CD4-positive, alpha-beta memory T cell (primary cell): ENCODE results near the gene KRTAP5-3. TPM values are rescaled to one million over a fixed set of nuclear protein-coding genes. Genes with fewer than 3 reads are reported as not detected.
"Not testable (repeated sequence)": the region's sequence is repeated elsewhere in the genome, so short reads cannot be mapped to it uniquely, and the experiment has no call there.

Source experiments
- CTCF ChIA-PET: fragments of 350-600 bp; sonication (Branson Sonifier 250); formaldehyde crosslinking; loops from one replicate; lab custom pipeline; 2021; ENCODE audit warnings: inconsistent platforms; ENCODE audit not compliant: partially characterized antibody; lab: Charles Lee
- POLR2A ChIA-PET: fragments of 350-600 bp; sonication (Branson Sonifier 250); formaldehyde crosslinking; loops from one replicate; lab custom pipeline; 2021; ENCODE audit not compliant: partially characterized antibody; lab: Charles Lee
- DNase-seq, 5 donors: peaks; one replicate each; pipeline versions ENCODE4 v3.0.0 to v3.0.0-alpha.2; 2020 to 2022; ENCODE audit warnings: mixed read lengths in 1 of 5
- H3K27ac ChIP-seq: one replicate; pipeline ENCODE4 v1.7.0; 2013; ENCODE audit warnings: low read depth, low read length
- H3K27me3 ChIP-seq: 2 replicates; pipeline ENCODE4 v1.7.0; 2013; ENCODE audit warnings: mild to moderate bottlenecking, low read length, moderate library complexity; ENCODE audit not compliant: insufficient read depth
- H3K36me3 ChIP-seq: 2 replicates; pipeline ENCODE4 v1.7.0; 2013; ENCODE audit warnings: mild to moderate bottlenecking, low read length, moderate library complexity; ENCODE audit not compliant: insufficient read depth
- H3K4me1 ChIP-seq: 2 replicates; pipeline ENCODE4 v1.7.0; 2013; ENCODE audit warnings: mild to moderate bottlenecking, low read length, moderate library complexity; ENCODE audit not compliant: insufficient read depth
- H3K4me3 ChIP-seq, 2 donors: one replicate each; pipeline ENCODE4 v1.7.0; 2013; ENCODE audit warnings: low read length in 2 of 2, mild to moderate bottlenecking in 1 of 2
- H3K9me3 ChIP-seq, 2 donors: one replicate each; pipeline ENCODE4 v1.7.0; 2013; ENCODE audit warnings: low read length in 2 of 2, control low read depth in 1 of 2; ENCODE audit not compliant: control insufficient read depth in 1 of 2
- H3K27ac Mint-ChIP-seq, 7 donors: one replicate each; pipeline ENCODE4 v1.8.0; 2020 to 2021; ENCODE audit warnings: mixed read lengths in 7 of 7, mild to moderate bottlenecking in 6 of 7, inconsistent platforms in 3 of 7, moderate library complexity in 3 of 7
- H3K27me3 Mint-ChIP-seq, 2 donors: one replicate each; pipeline ENCODE4 v1.8.0; 2020 to 2021; ENCODE audit warnings: mixed read lengths in 2 of 2
- H3K36me3 Mint-ChIP-seq, 2 donors: one replicate each; pipeline ENCODE4 v1.8.0; 2020 to 2021; ENCODE audit warnings: mixed read lengths in 2 of 2, inconsistent platforms in 1 of 2, mild to moderate bottlenecking in 1 of 2
- H3K4me1 Mint-ChIP-seq, 4 donors: one replicate each; pipeline ENCODE4 v1.8.0; 2020 to 2021; ENCODE audit warnings: mixed read lengths in 4 of 4, mild to moderate bottlenecking in 1 of 4
- H3K4me3 Mint-ChIP-seq, 8 donors: one replicate each; pipeline ENCODE4 v1.8.0; 2020 to 2021; ENCODE audit warnings: mixed read lengths in 8 of 8, mild to moderate bottlenecking in 7 of 8, moderate library complexity in 6 of 8, inconsistent platforms in 3 of 8
- H3K9me3 Mint-ChIP-seq, 8 donors: one replicate each; pipeline ENCODE4 v1.8.0; 2020 to 2021; ENCODE audit warnings: mixed read lengths in 8 of 8, mild to moderate bottlenecking in 5 of 8, inconsistent platforms in 3 of 8, moderate library complexity in 1 of 8
- intact Hi-C: fragments of 100-400 bp; cut with micrococcal nuclease; formaldehyde crosslinking; loops from one replicate; pipeline ENCODE4 v1.15.1; 2023
- polyA plus RNA-seq, 2 donors: library from polyadenylated mRNA; unstranded; fragments of 300-500 nt; fragmentation: Illumina TruSeq; gene quantifications; one replicate each; pipeline ENCODE4 v1.2.3, GENCODE V29; 2021
- total RNA-seq, 2 experiments: library from RNA; stranded (reverse); gene quantifications; one replicate each; pipeline ENCODE4 v1.2.3, GENCODE V29; 2021

Gene KRTAP5-3
- total and polyA plus RNA-seq, 4 experiments from 2014 or later, result not detected

DNA sequence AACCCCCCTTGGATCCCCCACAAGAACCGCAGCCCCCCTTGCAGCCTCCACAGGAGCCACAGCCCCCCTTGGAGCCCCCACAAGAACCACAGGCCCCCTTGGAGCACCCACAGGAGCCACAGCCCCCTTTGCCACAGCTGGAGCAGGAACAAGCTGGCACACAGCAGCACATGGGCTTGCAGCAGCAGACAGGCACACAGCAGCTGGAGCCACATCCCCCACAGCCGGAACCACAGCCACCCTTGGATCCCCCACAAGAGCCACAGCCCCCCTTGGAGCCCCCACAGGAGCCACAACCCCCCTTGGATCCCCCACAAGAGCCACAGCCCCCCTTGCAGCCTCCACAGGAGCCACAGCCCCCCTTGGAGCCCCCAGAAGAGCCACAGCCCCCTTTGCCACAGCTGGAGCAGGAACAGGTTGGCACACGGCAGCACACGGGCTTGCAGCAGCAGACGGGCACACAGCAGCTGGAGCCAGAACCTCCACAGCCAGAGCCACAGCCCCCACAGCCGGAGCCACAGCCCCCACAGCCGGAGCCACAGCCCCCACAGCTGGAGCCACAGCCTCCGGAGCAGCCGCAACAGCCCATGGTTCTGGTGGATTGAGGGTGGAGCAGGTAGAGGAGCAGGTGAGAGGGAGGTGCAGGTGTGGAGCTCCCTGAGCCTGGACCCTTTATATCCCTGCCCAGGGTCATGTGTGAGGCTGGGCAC lies 23.4 kb downstream of the KRTAP5-3 start, which contains the start of gene KRTAP5-1:
KRTAP5-1 (minus strand) TSS at position 623 of the 710 bp plus-strand sequence; CDS start at position 589, 34 bp downstream.
- intact Hi-C loops, H3K9me3 Mint-ChIP-seq, H3K27ac ChIP-seq, H3K36me3 ChIP-seq, H3K4me3 ChIP-seq, H3K27me3 Mint-ChIP-seq, DNase-seq, H3K36me3 Mint-ChIP-seq, H3K9me3 ChIP-seq, H3K27me3 ChIP-seq: not testable (repeated sequence)
- ChIA-PET POLR2A (interaction anchor here (1.1 kb wide), 1 partner anchor 10 kb away, joined by 3 read pairs; no protein-coding TSS in a partner anchor), CTCF (interaction anchor here (0.6 to 4.2 kb wide), 3 partner anchors 11 to 25 kb away, joined by 3 to 15 read pairs (median 3); no protein-coding TSS in a partner anchor)
- Mint-ChIP-seq H3K27ac (peak within 1 kb of the TSS in 4 of 7 donors; percentile 29 to 72 (median 50)), H3K4me3 (peak within 1 kb of the TSS in 3 of 8 donors; percentile 9 to 30 (median 29)), H3K4me1 (peaks cover 20 to 41% (median 28%) of the 10 kb centered on the region in 4 donors)
- peaks cover 34% of the 10 kb centered on the region for H3K4me1 ChIP-seq

DNA sequence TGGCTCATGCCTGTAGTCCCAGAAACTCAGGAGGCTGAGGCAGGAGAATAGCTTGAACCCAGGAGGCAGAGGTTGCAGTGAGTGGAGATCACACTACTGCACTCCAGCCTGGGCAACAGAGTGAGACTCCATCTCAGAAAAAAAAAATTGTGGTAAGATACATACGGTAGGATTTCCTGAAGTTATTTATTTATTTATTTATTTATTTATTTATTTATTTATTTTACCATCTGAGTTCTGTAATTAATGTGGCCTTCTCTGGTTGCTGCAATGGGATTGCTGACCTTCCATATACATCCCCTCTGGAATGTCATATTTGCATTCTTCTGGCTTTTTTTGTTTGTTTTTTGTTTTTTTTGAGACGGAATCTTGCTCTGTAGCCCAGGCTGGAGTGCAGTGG lies 25.4 kb downstream of the KRTAP5-3 start:
- peaks cover 15% of the 10 kb centered on the region for H3K4me1 ChIP-seq
- H3K27me3 Mint-ChIP-seq, intact Hi-C loops, H3K4me3 ChIP-seq, H3K9me3 Mint-ChIP-seq, H3K27ac ChIP-seq, H3K9me3 ChIP-seq, H3K27me3 ChIP-seq, H3K36me3 ChIP-seq, H3K36me3 Mint-ChIP-seq, DNase-seq, H3K4me3 Mint-ChIP-seq: not testable (repeated sequence)
- Mint-ChIP-seq H3K4me1 (peaks cover 8 to 24% (median 15%) of the 10 kb centered on the region in 4 donors), H3K27ac (peak overlapping the region in 1 of 7 donors; percentile 7)
- CTCF ChIA-PET, result interaction anchor here (1.1 to 4.2 kb wide), 2 partner anchors 7 to 9 kb away, joined by 4 to 15 read pairs; no protein-coding TSS in a partner anchor
- POLR2A ChIA-PET, result interaction anchor here (1.6 kb wide), 1 partner anchor 9 kb away, joined by 7 read pairs; no protein-coding TSS in a partner anchor

DNA sequence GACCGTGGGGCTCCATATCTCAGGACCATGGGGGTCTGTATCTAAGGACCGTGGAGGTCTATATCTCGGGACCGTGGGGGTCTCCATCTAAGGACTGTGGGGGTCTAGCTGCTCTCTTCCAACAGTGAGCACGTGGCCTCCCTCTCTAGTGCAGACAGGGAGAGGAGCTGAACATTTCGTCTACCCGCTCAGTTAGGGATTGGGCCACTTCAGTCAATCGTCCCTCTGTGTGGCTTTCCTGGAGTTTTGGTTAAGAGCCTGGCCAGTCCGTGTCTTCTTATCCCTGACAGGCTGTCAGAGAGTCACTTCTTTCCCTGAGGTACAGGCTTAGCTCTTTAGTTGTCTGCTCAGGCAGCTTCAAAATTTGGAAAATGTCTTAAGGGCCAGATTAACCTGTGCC lies 26.3 kb downstream of the KRTAP5-3 start:
- Histone ChIP-seq H3K36me3 (no peaks in the 10 kb centered on the region), H3K27me3 (no peaks in the 10 kb centered on the region), H3K4me1 (peaks cover 13% of the 10 kb centered on the region), H3K27ac (no peak overlapping the region), H3K4me3 (no peak overlapping the region), H3K9me3 (no peaks in the 10 kb centered on the region)
- no peak for DNase-seq
- no peak overlapping the region for H3K27ac Mint-ChIP-seq
- H3K36me3 Mint-ChIP-seq, result peaks cover 0 to 9% of the 10 kb centered on the region in 2 donors
- H3K4me1 Mint-ChIP-seq, result peaks cover 8 to 19% (median 14%) of the 10 kb centered on the region in 4 donors
- H3K9me3 Mint-ChIP-seq, result peaks cover 0 to 8% (median 4%) of the 10 kb centered on the region in 8 donors
- H3K27me3 Mint-ChIP-seq, result no peaks in the 10 kb centered on the region
- ChIA-PET POLR2A (interaction anchor here (1.6 kb wide), 1 partner anchor 8 kb away, joined by 7 read pairs; no protein-coding TSS in a partner anchor), CTCF (interaction anchor here (0.9 to 4.2 kb wide), 4 partner anchors 8 to 27 kb away, joined by 3 to 15 read pairs (median 6); no protein-coding TSS in a partner anchor)
- no peak overlapping the region for H3K4me3 Mint-ChIP-seq
- intact Hi-C loops, result no loop called here

DNA sequence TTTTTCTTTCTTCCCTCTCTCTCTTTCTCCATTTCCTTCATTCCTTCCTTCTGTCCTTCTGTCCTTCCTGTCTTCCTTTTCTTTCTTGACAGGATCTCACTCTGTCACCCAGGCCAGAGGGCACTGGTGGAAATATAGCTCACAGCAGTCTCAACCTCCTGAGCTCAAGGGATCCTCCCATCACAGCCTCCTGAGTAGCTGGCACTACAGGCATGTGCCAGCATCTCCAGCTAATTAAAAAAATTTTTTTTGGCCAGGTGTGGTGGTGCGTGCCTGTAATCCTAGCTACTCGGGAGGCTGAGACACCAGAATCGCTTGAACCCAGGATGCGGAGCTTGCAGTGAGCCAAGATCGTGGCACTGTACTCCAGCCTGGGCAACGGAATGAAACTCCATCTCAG lies 31.4 kb downstream of the KRTAP5-3 start:
- Mint-ChIP-seq H3K27me3 (no peaks in the 10 kb centered on the region), H3K4me3 (peak overlapping the region in 3 of 8 donors; percentile 38 to 55 (median 41)), H3K4me1 (peaks cover 0 to 17% (median 2%) of the 10 kb centered on the region in 4 donors), H3K27ac (peak overlapping the region in 1 of 7 donors; percentile 27), H3K9me3 (peaks cover 0 to 8% (median 4%) of the 10 kb centered on the region in 8 donors), H3K36me3 (peaks cover 0 to 9% of the 10 kb centered on the region in 2 donors)
- H3K9me3 ChIP-seq, result no peaks in the 10 kb centered on the region
- ChIA-PET POLR2A (interaction anchor here (0.9 kb wide), 1 partner anchor 30 kb away, joined by 3 read pairs; no protein-coding TSS in a partner anchor), CTCF (interaction anchor here (1.1 to 5.4 kb wide), 3 partner anchors 11 to 19 kb away, joined by 3 to 39 read pairs (median 20); no protein-coding TSS in a partner anchor)
- no peaks in the 10 kb centered on the region for H3K36me3 ChIP-seq
- intact Hi-C loops, result no loop called here
- DNase-seq, result no peak
- H3K27me3 ChIP-seq, result no peaks in the 10 kb centered on the region
- H3K4me1 ChIP-seq, result peaks cover 17% of the 10 kb centered on the region
- no peak overlapping the region for H3K27ac ChIP-seq
- no peak overlapping the region for H3K4me3 ChIP-seq

DNA sequence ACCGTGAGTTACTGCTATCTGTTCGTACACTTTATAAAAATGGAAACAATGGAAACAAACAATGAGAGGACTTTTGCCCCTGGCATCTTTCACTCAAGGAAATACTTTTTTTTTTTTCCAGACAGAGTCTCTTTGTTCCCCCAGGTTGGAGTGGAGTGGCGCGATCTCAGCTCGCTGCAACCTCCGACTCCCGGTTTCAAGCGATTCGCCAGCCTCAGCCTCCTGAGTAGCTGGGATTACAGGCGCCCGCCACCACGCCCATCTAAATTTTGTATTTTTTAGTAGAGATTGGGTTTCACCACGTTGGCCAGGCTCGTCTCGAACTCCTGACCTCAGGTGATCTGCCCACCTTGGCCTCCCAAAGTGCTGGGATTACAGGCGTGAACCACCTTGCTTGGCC lies 32.5 kb downstream of the KRTAP5-3 start:
- H3K27me3 Mint-ChIP-seq, H3K9me3 ChIP-seq, H3K9me3 Mint-ChIP-seq, DNase-seq, H3K36me3 Mint-ChIP-seq, H3K36me3 ChIP-seq, H3K4me3 ChIP-seq, H3K27ac ChIP-seq, H3K27me3 ChIP-seq: not testable (repeated sequence)
- ChIA-PET CTCF (interaction anchor here (1.0 to 5.4 kb wide), 12 partner anchors 8 to 123 kb away, joined by 3 to 54 read pairs (median 10); partner anchors contain the start of genes KRTAP5-1 and KRTAP5-5), POLR2A (interaction anchor here (1.2 to 5.5 kb wide), 3 partner anchors 14 to 375 kb away, joined by 3 to 72 read pairs (median 6); no protein-coding TSS in a partner anchor)
- intact Hi-C loops, result loop anchor here (2.0 kb wide), 1 partner anchor 267 kb away; the partner anchor contains the start of gene TOLLIP
- peaks cover 1 to 17% (median 2%) of the 10 kb centered on the region in 4 donors for H3K4me1 Mint-ChIP-seq
- peak overlapping the region in 5 of 8 donors; percentile 32 to 67 (median 36) for H3K4me3 Mint-ChIP-seq
- H3K4me1 ChIP-seq, result peaks cover 22% of the 10 kb centered on the region
- H3K27ac Mint-ChIP-seq, result peak overlapping the region in 1 of 7 donors; percentile 35

DNA sequence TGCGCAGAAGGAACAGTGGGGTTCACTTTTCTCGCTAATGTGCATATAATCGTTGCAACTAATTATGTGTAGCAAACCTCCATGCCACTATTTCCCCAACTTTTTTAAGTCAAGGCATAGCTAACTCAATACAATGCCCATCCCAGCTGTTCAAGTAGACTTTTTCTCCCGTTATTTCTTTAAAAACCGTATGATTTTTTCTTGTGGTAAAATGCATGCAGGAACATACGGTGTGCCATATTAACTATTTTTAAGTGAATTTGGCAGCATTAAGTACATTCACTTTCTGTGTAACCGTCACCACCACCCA lies 33.4 kb downstream of the KRTAP5-3 start:
- Mint-ChIP-seq H3K27ac (peak overlapping the region in 3 of 7 donors; percentile 57 to 92 (median 75)), H3K27me3 (no peaks in the 10 kb centered on the region), H3K4me3 (peak overlapping the region; percentile 31 to 67 (median 58)), H3K4me1 (peaks cover 2 to 17% (median 5%) of the 10 kb centered on the region in 4 donors), H3K36me3 (peaks cover 0 to 9% of the 10 kb centered on the region in 2 donors), H3K9me3 (peaks cover 0 to 8% (median 4%) of the 10 kb centered on the region in 8 donors)
- no peak for DNase-seq
- H3K36me3 ChIP-seq, result no peaks in the 10 kb centered on the region
- no peaks in the 10 kb centered on the region for H3K9me3 ChIP-seq
- H3K27me3 ChIP-seq, result no peaks in the 10 kb centered on the region
- no peak overlapping the region for H3K4me3 ChIP-seq
- intact Hi-C loops, result loop anchor here (1.0 to 5.0 kb wide), 7 partner anchors 14 to 311 kb away; partner anchors contain the start of gene TOLLIP
- ChIA-PET CTCF (interaction anchor here (0.7 to 5.4 kb wide), 27 partner anchors 9 to 732 kb away, joined by 3 to 54 read pairs (median 5); partner anchors contain the start of genes KRTAP5-1, KRTAP5-5, TOLLIP and TSPAN4), POLR2A (interaction anchor here (0.8 to 5.7 kb wide), 16 partner anchors 9 to 374 kb away, joined by 3 to 72 read pairs (median 6); partner anchors contain the start of gene TOLLIP)
- H3K27ac ChIP-seq, result no peak overlapping the region
- peaks cover 30% of the 10 kb centered on the region for H3K4me1 ChIP-seq
